Activated CD4-positive, alpha-beta T cell treated with anti-CD3 and anti-CD28 coated beads, Interleukin-2, amount 50 U/mL, for 16 hours (primary cell): ENCODE results near the gene RAB7A.
A peak's percentile ranks its signal among the peaks of the same experiment; 100 is the strongest.
"Not testable (repeated sequence)": the region's sequence is repeated elsewhere in the genome, so short reads cannot be mapped to it uniquely, and the experiment has no call there.

Source experiments
- DNase-seq: peaks from one replicate; pipeline ENCODE4 v3.0.0-alpha.2; 2020

Gene RAB7A

GRCh38 chr3:128712848-128713247 is 13.1 kb upstream of the RAB7A start:
- DNase-seq, result no peak

- peak; percentile 54 for DNase-seq
Measured at GRCh38 chr3:128714887-128715491, 11.0 kb upstream of the RAB7A start.

GRCh38 chr3:128718892-128719291 is 7.1 kb upstream of the RAB7A start:
- not testable (repeated sequence) for DNase-seq

GRCh38 chr3:128720891-128721290 is 5.1 kb upstream of the RAB7A start:
- DNase-seq, result no peak

- no peak for DNase-seq
Measured at GRCh38 chr3:128723477-128723876, 2.5 kb upstream of the RAB7A start.

- DNase-seq, result no peak
Measured at GRCh38 chr3:128725547-128726022, 398 bp upstream of the RAB7A start.

GRCh38 chr3:128727059-128727458 is 1.1 kb downstream of the RAB7A start:
- no peak for DNase-seq

- no peak for DNase-seq
Measured at GRCh38 chr3:128727485-128727884, 1.5 kb downstream of the RAB7A start.

- DNase-seq, result no peak
Measured at GRCh38 chr3:128727996-128728395, 2.0 kb downstream of the RAB7A start.

GRCh38 chr3:128728521-128728920 is 2.5 kb downstream of the RAB7A start:
- not testable (repeated sequence) for DNase-seq

- peak; percentile 61 for DNase-seq
Measured at GRCh38 chr3:128730471-128730870, 4.5 kb downstream of the RAB7A start.

GRCh38 chr3:128734523-128735189 is 8.7 kb downstream of the RAB7A start:
- DNase-seq, result no peak

- no peak for DNase-seq
Measured at GRCh38 chr3:128735287-128735686, 9.3 kb downstream of the RAB7A start.

- DNase-seq, result no peak
Measured at GRCh38 chr3:128735884-128736283, 9.9 kb downstream of the RAB7A start.

- DNase-seq, result no peak
Measured at GRCh38 chr3:128736601-128737000, 10.6 kb downstream of the RAB7A start.

- DNase-seq, result no peak
Measured at GRCh38 chr3:128740621-128741020, 14.6 kb downstream of the RAB7A start.

GRCh38 chr3:128742821-128743594 is 17.0 kb downstream of the RAB7A start:
- DNase-seq, result no peak

GRCh38 chr3:128745742-128746141 is 19.8 kb downstream of the RAB7A start:
- no peak for DNase-seq

GRCh38 chr3:128746881-128747280 is 20.9 kb downstream of the RAB7A start:
- DNase-seq, result no peak

GRCh38 chr3:128748557-128748956 is 22.6 kb downstream of the RAB7A start:
- DNase-seq, result no peak

- DNase-seq, result no peak
Measured at GRCh38 chr3:128749035-128749434, 23.1 kb downstream of the RAB7A start.

- DNase-seq, result not testable (repeated sequence)
Measured at GRCh38 chr3:128749561-128749960, 23.6 kb downstream of the RAB7A start.

GRCh38 chr3:128753715-128754114 is 27.7 kb downstream of the RAB7A start:
- DNase-seq, result peak; percentile 60

GRCh38 chr3:128760042-128760441 is 34.1 kb downstream of the RAB7A start:
- no peak for DNase-seq
